SK-N-SH treated with all-trans-retinoic acid at 6 μM for 48 hours (cell line): ENCODE measurements around the gene IL1R1.

Experiments
- ARNTL ChIP-seq: fragments of 450-650 bp; formaldehyde crosslinking; IDR thresholded peaks from 2 replicates; pipeline ENCODE4 v1.5.0; 2020; ENCODE audit warnings: low read depth, mild to moderate bottlenecking, moderate library complexity, borderline replicate concordance
- ZFP30 ChIP-seq: fragments of 450-650 bp; formaldehyde crosslinking; IDR thresholded peaks from 2 replicates; pipeline ENCODE4 v1.5.0; 2022; ENCODE audit warnings: mild to moderate bottlenecking, moderate library complexity
- ZNF565 ChIP-seq: fragments of 450-650 bp; formaldehyde crosslinking; conservative IDR thresholded peaks from 2 replicates; pipeline ENCODE4 v1.5.0; 2020; ENCODE audit warnings: low read depth, mild to moderate bottlenecking, moderate library complexity
- TF ChIP-seq, protein P1 (sequence below): fragments of 250-450 bp; sonication (Bioruptor Pico); IDR thresholded peaks from 2 replicates; pipeline ENCODE4 v1.8.0; 2021; ENCODE audit warnings: low read depth, mild to moderate bottlenecking, moderate library complexity, borderline replicate concordance

DNA sequence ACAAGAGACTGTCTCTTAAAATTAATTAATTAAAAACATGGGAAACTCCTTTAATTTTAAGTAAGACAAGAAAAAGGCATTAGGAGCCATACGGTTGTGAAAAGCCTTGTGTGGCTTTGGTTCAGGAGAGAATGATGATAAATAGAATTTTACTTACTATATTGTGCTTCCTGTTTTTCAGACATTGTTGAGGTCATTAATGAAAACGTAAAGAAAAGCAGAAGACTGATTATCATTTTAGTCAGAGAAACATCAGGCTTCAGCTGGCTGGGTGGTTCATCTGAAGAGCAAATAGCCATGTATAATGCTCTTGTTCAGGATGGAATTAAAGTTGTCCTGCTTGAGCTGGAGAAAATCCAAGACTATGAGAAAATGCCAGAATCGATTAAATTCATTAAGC, 33.6 kb downstream of the IL1R1 start:
- no peak for TF ChIP-seq ZFP30 (CRISPR knock-in tag)
- no peak for TF ChIP-seq ZNF565
- no peak for TF ChIP-seq ARNTL (CRISPR knock-in tag)
- TF ChIP-seq, protein P1, sequence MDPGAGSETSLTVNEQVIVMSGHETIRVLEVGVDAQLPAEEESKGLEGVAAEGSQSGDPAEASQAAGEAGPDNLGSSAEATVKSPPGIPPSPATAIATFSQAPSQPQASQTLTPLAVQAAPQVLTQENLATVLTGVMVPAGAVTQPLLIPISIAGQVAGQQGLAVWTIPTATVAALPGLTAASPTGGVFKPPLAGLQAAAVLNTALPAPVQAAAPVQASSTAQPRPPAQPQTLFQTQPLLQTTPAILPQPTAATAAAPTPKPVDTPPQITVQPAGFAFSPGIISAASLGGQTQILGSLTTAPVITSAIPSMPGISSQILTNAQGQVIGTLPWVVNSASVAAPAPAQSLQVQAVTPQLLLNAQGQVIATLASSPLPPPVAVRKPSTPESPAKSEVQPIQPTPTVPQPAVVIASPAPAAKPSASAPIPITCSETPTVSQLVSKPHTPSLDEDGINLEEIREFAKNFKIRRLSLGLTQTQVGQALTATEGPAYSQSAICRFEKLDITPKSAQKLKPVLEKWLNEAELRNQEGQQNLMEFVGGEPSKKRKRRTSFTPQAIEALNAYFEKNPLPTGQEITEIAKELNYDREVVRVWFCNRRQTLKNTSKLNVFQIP: no peak
